Heart right ventricle (tissue), 16 donors: ENCODE measurements around the gene C16orf78. TPM values are rescaled to one million over a fixed set of nuclear protein-coding genes. Genes with fewer than 3 reads are reported as not detected.

Experiments used
- ATAC-seq, 8 donors: fragments of 200-7000 bp; cut with Tn5 transposase; one replicate each; pipeline ENCODE4 v1.9.1; 2020; ENCODE audit warnings: mild to moderate bottlenecking in 8 of 8, moderate library complexity in 8 of 8, moderate number of reproducible peaks in 1 of 8
- DNase-seq, 2 donors: peaks; one replicate each; pipeline ENCODE4 v3.0.0-alpha.2; 2020
- H3K27ac ChIP-seq, 10 donors: fragments of 200-600 bp; sonication (generic) in 2 of 10; one replicate each; pipeline versions ENCODE4 v1.5.0 to v1.8.0; 2020 to 2022; ENCODE audit warnings: mild to moderate bottlenecking in 3 of 10
- H3K27me3 ChIP-seq, 7 donors: fragments of 200-600 bp; one replicate each; pipeline ENCODE4 v1.8.0; 2021 to 2022; ENCODE audit warnings: mild to moderate bottlenecking in 2 of 7
- H3K36me3 ChIP-seq, 9 donors: fragments of 200-600 bp; sonication (generic) in 1 of 9; one replicate each; pipeline versions ENCODE4 v1.5.0 to v1.8.0; 2020 to 2022; ENCODE audit warnings: mild to moderate bottlenecking in 2 of 9
- H3K4me1 ChIP-seq, 9 donors: fragments of 200-600 bp; sonication (generic) in 1 of 9; one replicate each; pipeline versions ENCODE4 v1.5.0 to v1.8.0; 2020 to 2022; ENCODE audit warnings: mild to moderate bottlenecking in 4 of 9
- H3K4me3 ChIP-seq, 10 donors: fragments of 200-600 bp; sonication (generic) in 2 of 10; one replicate each; pipeline versions ENCODE4 v1.5.0 to v1.8.0; 2020 to 2022; ENCODE audit warnings: mild to moderate bottlenecking in 7 of 10, moderate library complexity in 2 of 10
- H3K9me3 ChIP-seq, 11 donors: fragments of 200-600 bp in 10 of 11; sonication (generic) in 2 of 11; one replicate each; pipeline versions ENCODE4 v1.5.0 to v1.8.0; 2013 to 2022; ENCODE audit warnings: mild to moderate bottlenecking in 2 of 11, control low read depth in 1 of 11, moderate library complexity in 1 of 11
- WGBS, 2 donors: extraction: QIAGEN DNeasy Blood & Tissue Kit; methylation state at CpG; one replicate each; pipeline ENCODE4 v1.1.7; 2013; ENCODE audit warnings: inconsistent platforms in 1 of 2; 5-methylcytosine and 5-hydroxymethylcytosine counted together
- intact Hi-C, 10 donors: fragments of 100-400 bp; cut with DNase I; formaldehyde crosslinking; loops; one replicate each; pipeline versions ENCODE4 v1.11.1 to v1.14.2; 2022
- polyA plus RNA-seq, 2 donors: library from polyadenylated mRNA; stranded (reverse); fragments of 200-250 nt; gene quantifications; one replicate each; pipeline ENCODE4 v1.2.3, GENCODE V29; 2013
- total RNA-seq, 10 donors: library from RNA; stranded (reverse); fragmentation: NEBNext Ultra II Directional in 3 of 10; extraction: Animal tissue kit (Norgen Biotek cat#: 25700) in 3 of 10; gene quantifications; one replicate each; pipeline versions ENCODE4 v1.2.1 to v1.2.4, GENCODE V29; 2021 to 2023
- TF ChIP-seq, protein P1 (sequence below), 9 donors: fragments of 200-600 bp; sonication (generic) in 2 of 9; IDR thresholded peaks; one replicate each; pipeline versions ENCODE4 v1.5.0 to v1.8.0; 2021 to 2022; ENCODE audit warnings: antibody characterized with exemption in 9 of 9, mild to moderate bottlenecking in 5 of 9, moderate library complexity in 1 of 9
- donor health status: Arrhythmogenic right ventricular cardiomyopathy.
- donor health status: ischemic (EF 13 %, LVEDD 7.1; RV severe dilation, severe dysfunction).
- donor health status: healthy with polysubstance abuse.
- donor health status: DM: no; HTN: yes; CAD: no.
- donor health status: DM: no; HTN: no; CAD: no.
- donor health status: ischemic (EF 25% LVEDD 6.9; RV normal size, moderate dysfunction).
- donor health status: ischemic (EF 25% LVEDD 5.7; RV mildly dilated, moderate dysfunction).
- donor health status: healthy.
- donor health status: DM: yes; HTN: yes; CAD: no.
- donor health status: Ischemic cardiomyopathy.
- donor health status: ischemic (EF 35%, LVEDD 5.7; RV mildly dilated, moderate dysfunction).
- donor health status: nonischemic (EF 11% LVEDD 7.7; RV severe dilation, severe dysfunction).
- donor health status: DM: yes; HTN: yes; CAD: no.
- donor health status: PGD.
- donor health status: ischemic (EF 29% LVEDD 5.4; RV normal size, mild dysfunction).
- donor health status: nonischemic (EF 23%, LVEDD 6.1; RV moderate dilation, normal function).

The C16orf78 gene
- total and polyA plus RNA-seq, 12 donors: not detected

GRCh38 chr16:49419862-49420261 lies 46.3 kb downstream of the C16orf78 start:
- H3K9me3 ChIP-seq: no peaks in the 10 kb centered on the region
- H3K4me3 ChIP-seq: no peak overlapping the region
- H3K4me1 ChIP-seq: no peaks in the 10 kb centered on the region
- 32 to 43% methylated on average over 3 of the region's 3 CpGs for WGBS, 2 donors
- DNase-seq: no peak
- H3K27me3 ChIP-seq: peaks cover 0 to 15% (median 3%) of the 10 kb centered on the region in 7 donors
- TF ChIP-seq, protein P1, sequence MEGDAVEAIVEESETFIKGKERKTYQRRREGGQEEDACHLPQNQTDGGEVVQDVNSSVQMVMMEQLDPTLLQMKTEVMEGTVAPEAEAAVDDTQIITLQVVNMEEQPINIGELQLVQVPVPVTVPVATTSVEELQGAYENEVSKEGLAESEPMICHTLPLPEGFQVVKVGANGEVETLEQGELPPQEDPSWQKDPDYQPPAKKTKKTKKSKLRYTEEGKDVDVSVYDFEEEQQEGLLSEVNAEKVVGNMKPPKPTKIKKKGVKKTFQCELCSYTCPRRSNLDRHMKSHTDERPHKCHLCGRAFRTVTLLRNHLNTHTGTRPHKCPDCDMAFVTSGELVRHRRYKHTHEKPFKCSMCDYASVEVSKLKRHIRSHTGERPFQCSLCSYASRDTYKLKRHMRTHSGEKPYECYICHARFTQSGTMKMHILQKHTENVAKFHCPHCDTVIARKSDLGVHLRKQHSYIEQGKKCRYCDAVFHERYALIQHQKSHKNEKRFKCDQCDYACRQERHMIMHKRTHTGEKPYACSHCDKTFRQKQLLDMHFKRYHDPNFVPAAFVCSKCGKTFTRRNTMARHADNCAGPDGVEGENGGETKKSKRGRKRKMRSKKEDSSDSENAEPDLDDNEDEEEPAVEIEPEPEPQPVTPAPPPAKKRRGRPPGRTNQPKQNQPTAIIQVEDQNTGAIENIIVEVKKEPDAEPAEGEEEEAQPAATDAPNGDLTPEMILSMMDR (IDR thresholded peaks at IDR 0.05): no peak
- intact Hi-C loops: no loop called here
- no peak overlapping the region for H3K27ac ChIP-seq
- ATAC-seq: no peak
- no peaks in the 10 kb centered on the region for H3K36me3 ChIP-seq

- peaks cover 0 to 15% (median 0%) of the 10 kb centered on the region in 7 donors for H3K27me3 ChIP-seq
- TF ChIP-seq, protein P1 (IDR thresholded peaks at IDR 0.05): no peak
- no peak overlapping the region for H3K27ac ChIP-seq
- H3K9me3 ChIP-seq: no peaks in the 10 kb centered on the region
- WGBS, 2 donors: 54 to 64% methylated on average over 5 of the region's 5 CpGs
- H3K36me3 ChIP-seq: no peaks in the 10 kb centered on the region
- no peak for DNase-seq
- intact Hi-C loops: no loop called here
- H3K4me1 ChIP-seq: no peaks in the 10 kb centered on the region
- no peak for ATAC-seq
- H3K4me3 ChIP-seq: no peak overlapping the region
Measured at GRCh38 chr16:49422896-49423295, 49.3 kb downstream of the C16orf78 start.

DNA sequence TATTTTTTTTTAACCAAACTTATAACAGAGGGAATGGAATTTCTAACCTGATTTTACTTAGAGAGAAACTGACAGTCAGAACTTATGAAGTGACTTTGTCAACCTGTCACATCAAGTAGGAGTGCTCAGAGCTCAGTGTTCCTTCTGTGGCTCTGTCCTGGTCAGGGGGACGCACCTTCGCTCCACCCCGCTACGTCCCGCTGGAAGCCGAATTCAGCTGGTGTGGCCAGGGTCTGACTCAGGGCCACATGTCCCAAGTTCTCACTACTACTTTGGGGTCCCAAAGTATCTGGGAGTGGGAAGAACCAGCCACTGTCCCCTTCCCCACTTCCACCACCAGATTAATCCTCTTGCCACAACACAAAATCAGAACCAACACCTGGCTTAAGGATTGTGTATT lies 51.4 kb downstream of the C16orf78 start:
- Histone ChIP-seq H3K36me3 (no peaks in the 10 kb centered on the region), H3K27ac (no peak overlapping the region), H3K9me3 (peaks cover 0 to 9% (median 0%) of the 10 kb centered on the region in 11 donors), H3K4me1 (no peaks in the 10 kb centered on the region), H3K4me3 (no peak overlapping the region), H3K27me3 (peaks cover 0 to 15% (median 0%) of the 10 kb centered on the region in 7 donors)
- no peak for DNase-seq
- WGBS, 2 donors: 95 to 97% methylated on average over 6 of the region's 6 CpGs
- intact Hi-C loops: no loop called here
- no peak for ATAC-seq
- TF ChIP-seq, protein P1 (IDR thresholded peaks at IDR 0.05): no peak

- ATAC-seq (no peak), DNase-seq (no peak)
- TF ChIP-seq, protein P1 (IDR thresholded peaks at IDR 0.05): no peak
- no peaks in the 10 kb centered on the region for H3K4me1 ChIP-seq
- WGBS, 2 donors: 89 to 90% methylated on average over 4 of the region's 4 CpGs
- H3K36me3 ChIP-seq: no peaks in the 10 kb centered on the region
- no peak overlapping the region for H3K27ac ChIP-seq
- no peak overlapping the region for H3K4me3 ChIP-seq
- H3K27me3 ChIP-seq: peaks cover 0 to 11% (median 0%) of the 10 kb centered on the region in 7 donors
- intact Hi-C loops: no loop called here
- peaks cover 0 to 9% (median 0%) of the 10 kb centered on the region in 11 donors for H3K9me3 ChIP-seq
Measured at GRCh38 chr16:49427771-49428170, 54.2 kb downstream of the C16orf78 start.
